Measurements from ENCODE around the gene SLC27A5. TPM values are rescaled to one million over a fixed set of nuclear protein-coding genes. Genes with fewer than 3 reads are reported as not detected.

SLC27A5 gene
- total and polyA plus RNA-seq, 2 of the 13 experiments (the other 11 are each of a cell fraction or from before 2014, with no cell fraction given) = 30.3 to 40.2 TPM

DNA sequence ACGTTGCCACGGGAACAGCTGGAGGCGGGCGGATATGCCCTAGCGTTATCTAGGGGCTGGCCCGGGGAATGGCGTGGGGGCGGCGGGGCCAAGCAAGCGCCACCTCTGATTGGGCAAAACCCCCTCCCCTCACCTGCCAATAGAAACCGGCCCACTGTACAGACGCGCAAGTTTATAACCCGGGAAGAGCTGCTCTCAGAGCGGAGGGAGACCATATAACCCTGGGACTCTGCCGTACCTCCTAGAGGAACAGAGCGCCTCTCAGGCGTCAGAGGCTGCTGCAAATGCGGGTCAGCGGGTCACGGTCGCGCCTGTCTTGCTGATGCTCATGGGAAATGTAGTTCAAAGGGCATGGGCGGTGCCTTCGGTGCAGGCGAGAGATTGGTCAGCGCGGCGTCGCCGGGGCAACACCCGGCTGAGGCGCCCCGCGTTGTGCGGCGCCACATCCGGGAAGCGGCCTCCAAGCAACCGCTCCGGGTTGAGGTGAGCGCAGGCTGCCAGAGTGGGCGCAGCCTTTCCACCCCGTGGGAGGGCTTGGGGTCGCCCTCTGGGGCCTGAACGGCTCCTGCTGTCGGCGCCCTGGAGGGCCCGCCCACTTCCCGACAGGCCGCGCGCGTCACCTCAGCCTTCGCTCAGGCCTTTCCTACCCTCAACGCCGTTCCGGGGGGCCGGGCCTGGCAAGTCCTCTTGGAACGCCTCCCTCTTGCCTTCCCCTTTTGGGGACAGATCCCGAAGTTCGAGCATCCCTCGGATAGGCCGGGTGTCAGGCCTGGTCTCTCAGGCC, 35.9 kb downstream of the SLC27A5 start, which contains the start of gene ZNF446 (continued):
- TF ChIP-seq, protein P1, sequence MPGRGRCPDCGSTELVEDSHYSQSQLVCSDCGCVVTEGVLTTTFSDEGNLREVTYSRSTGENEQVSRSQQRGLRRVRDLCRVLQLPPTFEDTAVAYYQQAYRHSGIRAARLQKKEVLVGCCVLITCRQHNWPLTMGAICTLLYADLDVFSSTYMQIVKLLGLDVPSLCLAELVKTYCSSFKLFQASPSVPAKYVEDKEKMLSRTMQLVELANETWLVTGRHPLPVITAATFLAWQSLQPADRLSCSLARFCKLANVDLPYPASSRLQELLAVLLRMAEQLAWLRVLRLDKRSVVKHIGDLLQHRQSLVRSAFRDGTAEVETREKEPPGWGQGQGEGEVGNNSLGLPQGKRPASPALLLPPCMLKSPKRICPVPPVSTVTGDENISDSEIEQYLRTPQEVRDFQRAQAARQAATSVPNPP (CRISPR knock-in tag; IDR thresholded peaks at IDR 0.05) = no peak
- TF ChIP-seq SUZ12 (IDR thresholded peaks at IDR 0.05; ENCODE audit: low read depth, low read length) = peak; percentile 49; the same call in 1 of the 2 replicates
- TF ChIP-seq, protein P2, sequence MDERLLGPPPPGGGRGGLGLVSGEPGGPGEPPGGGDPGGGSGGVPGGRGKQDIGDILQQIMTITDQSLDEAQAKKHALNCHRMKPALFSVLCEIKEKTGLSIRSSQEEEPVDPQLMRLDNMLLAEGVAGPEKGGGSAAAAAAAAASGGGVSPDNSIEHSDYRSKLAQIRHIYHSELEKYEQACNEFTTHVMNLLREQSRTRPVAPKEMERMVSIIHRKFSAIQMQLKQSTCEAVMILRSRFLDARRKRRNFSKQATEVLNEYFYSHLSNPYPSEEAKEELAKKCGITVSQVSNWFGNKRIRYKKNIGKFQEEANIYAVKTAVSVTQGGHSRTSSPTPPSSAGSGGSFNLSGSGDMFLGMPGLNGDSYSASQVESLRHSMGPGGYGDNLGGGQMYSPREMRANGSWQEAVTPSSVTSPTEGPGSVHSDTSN (CRISPR knock-in tag; IDR thresholded peaks at IDR 0.05) = no peak
- no peak for TF ChIP-seq ZNF382 (CRISPR knock-in tag; IDR thresholded peaks at IDR 0.05; ENCODE audit: borderline replicate concordance)
- no peak for TF ChIP-seq ELF4 (CRISPR knock-in tag; IDR thresholded peaks at IDR 0.05; ENCODE audit: borderline replicate concordance)
- no peak for TF ChIP-seq GLMP (CRISPR knock-in tag; IDR thresholded peaks at IDR 0.05; ENCODE audit: borderline replicate concordance)
- no peak for TF ChIP-seq ZNF512 (CRISPR knock-in tag; IDR thresholded peaks at IDR 0.05)
- TF ChIP-seq KIAA2018 (CRISPR knock-in tag; IDR thresholded peaks at IDR 0.05; ENCODE audit: borderline replicate concordance) = no peak
- TF ChIP-seq FOSL2 (CRISPR knock-in tag; IDR thresholded peaks at IDR 0.05) = peak; percentile 46
- TF ChIP-seq SOX5 (CRISPR knock-in tag; IDR thresholded peaks at IDR 0.05; ENCODE audit: borderline replicate concordance) = peak; percentile 2; the same call in 1 of the 2 replicates
- 0 out of 2 replicates have a peak, but pooled peaks have one; percentile 11 for TF ChIP-seq ZNF761 (CRISPR knock-in tag; conservative IDR thresholded peaks at IDR 0.05)
- 0 out of 2 replicates have a peak, but pooled peaks have one; percentile 47 for TF ChIP-seq ZNF329 (CRISPR knock-in tag; IDR thresholded peaks at IDR 0.05; ENCODE audit: low read depth)
- TF ChIP-seq ZNF564 (CRISPR knock-in tag; IDR thresholded peaks at IDR 0.05) = peak; percentile 69; the same call in 1 of the 2 replicates
- peak; percentile 67; the same call in 1 of the 2 replicates for TF ChIP-seq KDM5A (IDR thresholded peaks at IDR 0.05; ENCODE audit: borderline replicate concordance, low read length)
- no peak for TF ChIP-seq NFE2L2 (IDR thresholded peaks at IDR 0.05; ENCODE audit: low read length)

Measured in HepG2 (cell line).